HEK293 (cell line): ENCODE measurements around the gene LAMTOR4.

Experiments
- GLIS1 ChIP-seq: fragments of 450-650 bp; formaldehyde crosslinking; IDR thresholded peaks from 2 replicates; pipeline ENCODE4 v1.5.1; 2016; ENCODE audit warnings: missing biosample characterization, missing genetic modification characterization
- GLIS2 ChIP-seq: fragments of 450-650 bp; formaldehyde crosslinking; IDR thresholded peaks from 2 replicates; pipeline ENCODE4 v1.5.1; 2016; ENCODE audit warnings: missing biosample characterization, missing genetic modification characterization
- MZF1 ChIP-seq: fragments of 450-650 bp; formaldehyde crosslinking; IDR thresholded peaks from 2 replicates; pipeline ENCODE4 v1.5.1; 2017; ENCODE audit warnings: missing biosample characterization, missing genetic modification characterization, borderline replicate concordance
- OSR2 ChIP-seq: fragments of 450-650 bp; formaldehyde crosslinking; IDR thresholded peaks from 2 replicates; pipeline ENCODE4 v1.5.1; 2016; ENCODE audit warnings: missing biosample characterization, missing genetic modification characterization
- SP2 ChIP-seq: fragments of 450-650 bp; formaldehyde crosslinking; IDR thresholded peaks from 2 replicates; pipeline ENCODE4 v1.5.1; 2016; ENCODE audit warnings: missing biosample characterization, missing genetic modification characterization
- SP3 ChIP-seq: fragments of 450-650 bp; formaldehyde crosslinking; IDR thresholded peaks from 2 replicates; pipeline ENCODE4 v1.5.1; 2016; ENCODE audit warnings: missing biosample characterization, missing genetic modification characterization
- ZBTB1 ChIP-seq: fragments of 450-650 bp; formaldehyde crosslinking; IDR thresholded peaks from 2 replicates; pipeline ENCODE4 v1.5.1; 2016; ENCODE audit warnings: missing biosample characterization, missing genetic modification characterization
- ZBTB10 ChIP-seq: fragments of 450-650 bp; formaldehyde crosslinking; IDR thresholded peaks from 2 replicates; pipeline ENCODE4 v1.5.1; 2016; ENCODE audit warnings: missing biosample characterization, missing genetic modification characterization
- ZBTB49 ChIP-seq: fragments of 450-650 bp; formaldehyde crosslinking; IDR thresholded peaks from 2 replicates; pipeline ENCODE4 v1.5.1; 2016; ENCODE audit warnings: missing biosample characterization, missing genetic modification characterization, low read depth
- ZBTB6 ChIP-seq: fragments of 450-650 bp; formaldehyde crosslinking; IDR thresholded peaks from 2 replicates; pipeline ENCODE4 v1.5.1; 2017; ENCODE audit warnings: missing biosample characterization, missing genetic modification characterization
- ZBTB7A ChIP-seq: fragments of 450-650 bp; formaldehyde crosslinking; IDR thresholded peaks from 2 replicates; pipeline ENCODE4 v1.5.1; 2016; ENCODE audit warnings: low read depth, missing biosample characterization, missing genetic modification characterization
- ZFHX2 ChIP-seq: fragments of 450-650 bp; formaldehyde crosslinking; conservative IDR thresholded peaks from 2 replicates; pipeline ENCODE4 v1.5.1; 2016; ENCODE audit warnings: missing biosample characterization, missing genetic modification characterization
- ZNF157 ChIP-seq: fragments of 450-650 bp; formaldehyde crosslinking; IDR thresholded peaks from 2 replicates; pipeline ENCODE4 v1.5.1; 2016; ENCODE audit warnings: missing biosample characterization, missing genetic modification characterization
- ZNF175 ChIP-seq: fragments of 450-650 bp; formaldehyde crosslinking; IDR thresholded peaks from 2 replicates; pipeline ENCODE4 v1.5.1; 2016; ENCODE audit warnings: missing biosample characterization, missing genetic modification characterization
- ZNF24 ChIP-seq: fragments of 450-650 bp; formaldehyde crosslinking; IDR thresholded peaks from 2 replicates; pipeline ENCODE4 v1.5.1; 2016; ENCODE audit warnings: missing biosample characterization, missing genetic modification characterization
- ZNF366 ChIP-seq: fragments of 450-650 bp; formaldehyde crosslinking; conservative IDR thresholded peaks from 2 replicates; pipeline ENCODE4 v1.5.1; 2016; ENCODE audit warnings: missing biosample characterization, missing genetic modification characterization
- ZNF398 ChIP-seq: fragments of 450-650 bp; formaldehyde crosslinking; IDR thresholded peaks from 2 replicates; pipeline ENCODE4 v1.5.1; 2017; ENCODE audit warnings: missing biosample characterization, missing genetic modification characterization
- ZNF518A ChIP-seq: fragments of 450-650 bp; formaldehyde crosslinking; conservative IDR thresholded peaks from 2 replicates; pipeline ENCODE4 v1.5.1; 2016; ENCODE audit warnings: low read depth, missing biosample characterization, missing genetic modification characterization
- ZNF521 ChIP-seq: fragments of 450-650 bp; formaldehyde crosslinking; IDR thresholded peaks from 2 replicates; pipeline ENCODE4 v1.5.1; 2017; ENCODE audit warnings: missing biosample characterization, mild to moderate bottlenecking, missing genetic modification characterization
- ZNF571 ChIP-seq: fragments of 450-650 bp; formaldehyde crosslinking; IDR thresholded peaks from 2 replicates; pipeline ENCODE4 v1.5.0; 2017; ENCODE audit warnings: missing biosample characterization, missing genetic modification characterization
- ZNF600 ChIP-seq: fragments of 450-650 bp; formaldehyde crosslinking; IDR thresholded peaks from 2 replicates; pipeline ENCODE4 v1.5.1; 2016; ENCODE audit warnings: missing biosample characterization, missing genetic modification characterization
- ZNF626 ChIP-seq: fragments of 450-650 bp; sonication (Bioruptor Pico); formaldehyde crosslinking; IDR thresholded peaks from 2 replicates; pipeline ENCODE4 v1.5.1; 2018; ENCODE audit warnings: missing biosample characterization, missing genetic modification characterization, inconsistent platforms
- ZNF658 ChIP-seq: fragments of 450-650 bp; formaldehyde crosslinking; IDR thresholded peaks from 2 replicates; pipeline ENCODE4; 2016; ENCODE audit warnings: missing biosample characterization, missing genetic modification characterization
- ZXDB ChIP-seq: fragments of 450-650 bp; formaldehyde crosslinking; IDR thresholded peaks from 2 replicates; pipeline ENCODE4 v1.5.1; 2016; ENCODE audit warnings: missing biosample characterization, missing genetic modification characterization
- TF ChIP-seq, protein P1 (sequence below): sonication (generic); formaldehyde crosslinking; IDR thresholded peaks from 2 replicates; pipeline ENCODE4 v1.8.1; 2022; ENCODE audit warnings: mild to moderate bottlenecking, moderate library complexity, missing genetic modification reagents

LAMTOR4 gene

GRCh38 chr7:100148559-100149328 is at the start of gene LAMTOR4 (continued):
- TF ChIP-seq MZF1 (tag by site-specific recombination) (no peak; the same call in 1 of the 2 replicates), ZBTB10 (tag by site-specific recombination) (peak; percentile 97), ZNF398 (tag by site-specific recombination) (peak; percentile 80), ZBTB7A (tag by site-specific recombination) (0 out of 2 replicates have a peak, but pooled peaks have one; percentile 68), ZNF571 (tag by site-specific recombination) (no peak), SP3 (peak; percentile 91), ZNF658 (tag by site-specific recombination) (no peak), ZNF157 (tag by site-specific recombination) (no peak), ZNF626 (tag by site-specific recombination) (no peak), ZNF24 (tag by site-specific recombination) (peak; percentile 54; the same call in 1 of the 2 replicates), ZNF175 (no peak), SP2 (tag by site-specific recombination) (peak; percentile 100), ZBTB49 (tag by site-specific recombination) (no peak), GLIS1 (tag by site-specific recombination) (peak; percentile 75), GLIS2 (peak; percentile 99), ZFHX2 (tag by site-specific recombination) (peak; percentile 70), ZNF521 (tag by site-specific recombination) (no peak), ZNF600 (tag by site-specific recombination) (peak; percentile 14; the same call in 1 of the 2 replicates), ZNF518A (tag by site-specific recombination) (0 out of 2 replicates have a peak, but pooled peaks have one; percentile 11), ZXDB (tag by site-specific recombination) (peak; percentile 48), ZBTB6 (tag by site-specific recombination) (peak; percentile 37; the same call in 1 of the 2 replicates), ZNF366 (peak; percentile 63), ZBTB1 (no peak), OSR2 (tag by site-specific recombination) (peak; percentile 82)
- TF ChIP-seq, protein P1, sequence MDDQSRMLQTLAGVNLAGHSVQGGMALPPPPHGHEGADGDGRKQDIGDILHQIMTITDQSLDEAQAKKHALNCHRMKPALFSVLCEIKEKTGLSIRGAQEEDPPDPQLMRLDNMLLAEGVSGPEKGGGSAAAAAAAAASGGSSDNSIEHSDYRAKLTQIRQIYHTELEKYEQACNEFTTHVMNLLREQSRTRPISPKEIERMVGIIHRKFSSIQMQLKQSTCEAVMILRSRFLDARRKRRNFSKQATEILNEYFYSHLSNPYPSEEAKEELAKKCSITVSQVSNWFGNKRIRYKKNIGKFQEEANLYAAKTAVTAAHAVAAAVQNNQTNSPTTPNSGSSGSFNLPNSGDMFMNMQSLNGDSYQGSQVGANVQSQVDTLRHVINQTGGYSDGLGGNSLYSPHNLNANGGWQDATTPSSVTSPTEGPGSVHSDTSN: no peak
